Mammary epithelial cell (primary cell): ENCODE measurements around the gene GUCY1B1.

Experiments used
- EZH2 ChIP-seq: IDR thresholded peaks from 2 replicates; pipeline ENCODE4 v1.6.1; 2012; ENCODE audit warnings: low read length, inconsistent platforms, borderline replicate concordance
- TF ChIP-seq, protein P1 (sequence below), 2 donors: IDR thresholded peaks in 1 of 2; conservative IDR thresholded peaks in 1 of 2; 2 replicates each; pipeline ENCODE4 v1.5.1; 2011 to 2012; ENCODE audit warnings: inconsistent platforms in 2 of 2, low read length in 2 of 2, mild to moderate bottlenecking in 2 of 2, control low read depth in 1 of 2, low read depth in 1 of 2; ENCODE audit not compliant: insufficient read depth in 1 of 2; ENCODE audit errors: extremely low read depth in 1 of 2

DNA sequence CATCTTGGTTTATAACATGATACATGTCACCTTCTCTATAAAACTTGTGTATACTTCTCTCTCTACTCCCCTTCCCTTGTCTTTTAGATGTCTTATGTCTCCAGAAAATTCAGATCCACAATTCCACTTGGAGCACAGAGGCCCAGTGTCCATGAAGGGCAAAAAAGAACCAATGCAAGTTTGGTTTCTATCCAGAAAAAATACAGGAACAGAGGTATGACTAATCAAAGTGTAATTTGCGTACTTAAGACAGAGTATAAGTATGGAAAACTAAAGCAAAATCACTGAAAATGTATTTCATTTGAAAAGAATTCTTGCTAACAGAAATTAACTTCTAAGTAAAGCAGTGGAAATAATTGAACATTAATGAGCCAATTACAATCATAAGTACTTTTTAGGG is 46.2 kb downstream of the GUCY1B1 start:
- TF ChIP-seq, protein P1, sequence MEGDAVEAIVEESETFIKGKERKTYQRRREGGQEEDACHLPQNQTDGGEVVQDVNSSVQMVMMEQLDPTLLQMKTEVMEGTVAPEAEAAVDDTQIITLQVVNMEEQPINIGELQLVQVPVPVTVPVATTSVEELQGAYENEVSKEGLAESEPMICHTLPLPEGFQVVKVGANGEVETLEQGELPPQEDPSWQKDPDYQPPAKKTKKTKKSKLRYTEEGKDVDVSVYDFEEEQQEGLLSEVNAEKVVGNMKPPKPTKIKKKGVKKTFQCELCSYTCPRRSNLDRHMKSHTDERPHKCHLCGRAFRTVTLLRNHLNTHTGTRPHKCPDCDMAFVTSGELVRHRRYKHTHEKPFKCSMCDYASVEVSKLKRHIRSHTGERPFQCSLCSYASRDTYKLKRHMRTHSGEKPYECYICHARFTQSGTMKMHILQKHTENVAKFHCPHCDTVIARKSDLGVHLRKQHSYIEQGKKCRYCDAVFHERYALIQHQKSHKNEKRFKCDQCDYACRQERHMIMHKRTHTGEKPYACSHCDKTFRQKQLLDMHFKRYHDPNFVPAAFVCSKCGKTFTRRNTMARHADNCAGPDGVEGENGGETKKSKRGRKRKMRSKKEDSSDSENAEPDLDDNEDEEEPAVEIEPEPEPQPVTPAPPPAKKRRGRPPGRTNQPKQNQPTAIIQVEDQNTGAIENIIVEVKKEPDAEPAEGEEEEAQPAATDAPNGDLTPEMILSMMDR (conservative IDR thresholded peaks at IDR 0.05 in 1 of 2, IDR thresholded peaks at IDR 0.05 in 1 of 2; ENCODE audit: extremely low read depth in 1 of 2, insufficient read depth in 1 of 2, low read depth in 1 of 2, low read length in 2 of 2), result no peak
- no peak for TF ChIP-seq EZH2
